HepG2 (cell line): Measurements from ENCODE around the gene SPRY1. TPM values are rescaled to one million over a fixed set of nuclear protein-coding genes. Genes with fewer than 3 reads are reported as not detected.

Experiments
- GABPB1 ChIP-seq: IDR thresholded peaks from 2 replicates; pipeline ENCODE4 v1.6.1; 2016; ENCODE audit warnings: mild to moderate bottlenecking, missing genetic modification reagents, moderate library complexity, missing compliant biosample characterization
- NFKB2 ChIP-seq: sonication (generic); formaldehyde crosslinking; IDR thresholded peaks from 2 replicates; pipeline ENCODE4 v1.4.0; 2020; ENCODE audit warnings: missing genetic modification reagents, borderline replicate concordance
- RAD21 ChIP-seq: fragments of 450-650 bp; formaldehyde crosslinking; IDR thresholded peaks from 2 replicates; pipeline ENCODE4 v1.5.0; 2020; ENCODE audit warnings: mild to moderate bottlenecking
- RXRA ChIP-seq: sonication (generic); formaldehyde crosslinking; IDR thresholded peaks from 2 replicates; pipeline ENCODE4 v1.5.1; 2020; ENCODE audit warnings: missing genetic modification reagents
- SP2 ChIP-seq: sonication (generic); formaldehyde crosslinking; IDR thresholded peaks from 2 replicates; pipeline ENCODE4 v1.5.1; 2020; ENCODE audit warnings: mild to moderate bottlenecking, missing genetic modification reagents
- ZNF232 ChIP-seq: sonication (generic); formaldehyde crosslinking; IDR thresholded peaks from 2 replicates; pipeline ENCODE4 v1.4.0; 2020; ENCODE audit warnings: missing genetic modification reagents, borderline replicate concordance
- ZNF615 ChIP-seq: sonication (generic); formaldehyde crosslinking; IDR thresholded peaks from 2 replicates; pipeline ENCODE4 v1.5.0; 2020; ENCODE audit warnings: mild to moderate bottlenecking, missing genetic modification reagents, borderline replicate concordance
- ZNF746 ChIP-seq: sonication (generic); formaldehyde crosslinking; IDR thresholded peaks from 2 replicates; pipeline ENCODE4 v1.8.0; 2022; ENCODE audit warnings: mild to moderate bottlenecking, missing genetic modification reagents
- ZNF75D ChIP-seq: sonication (generic); formaldehyde crosslinking; IDR thresholded peaks from 2 replicates; pipeline ENCODE4 v1.8.1; 2023; ENCODE audit warnings: missing genetic modification reagents, mild to moderate bottlenecking, borderline replicate concordance
- polyA plus RNA-seq, 8 experiments: library from polyadenylated mRNA; depleted of rRNA in 3 of 8; stranded (reverse) in 7 of 8; unstranded in 1 of 8; fragments of >200 nt; fragmentation: Illumina TruSeq in 4 of 8; extraction: Trizol in 4 of 8; gene quantifications; 2 replicates each; pipeline versions ENCODE4 v1.2.1 to v1.2.3, GENCODE V29; 2011 to 2016; ENCODE audit warnings: low read depth in 4 of 8, missing spikeins in 1 of 8, mixed read lengths in 1 of 8; ENCODE audit not compliant: insufficient read depth in 1 of 8
- total RNA-seq, 5 experiments: library from RNA; depleted of rRNA; stranded (reverse); fragments of >200 nt; fragmentation: Illumina TruSeq; extraction: Trizol; gene quantifications; 2 replicates each; pipeline ENCODE4 v1.2.3, GENCODE V29; 2016; ENCODE audit warnings: low read depth in 1 of 5
- TF ChIP-seq, protein P1 (sequence below): sonication (generic); formaldehyde crosslinking; IDR thresholded peaks from 2 replicates; pipeline ENCODE4 v1.5.1; 2020; ENCODE audit warnings: mild to moderate bottlenecking, missing genetic modification reagents
- TF ChIP-seq, protein P2 (sequence below): sonication (generic); formaldehyde crosslinking; IDR thresholded peaks from 2 replicates; pipeline ENCODE4 v1.5.0; 2020; ENCODE audit warnings: mild to moderate bottlenecking, low read depth, missing genetic modification reagents, borderline replicate concordance
- TF ChIP-seq, protein P3 (sequence below): sonication (generic); formaldehyde crosslinking; IDR thresholded peaks from 2 replicates; pipeline ENCODE4 v1.5.0; 2020; ENCODE audit warnings: mild to moderate bottlenecking, missing genetic modification reagents, borderline replicate concordance
- TF ChIP-seq, protein P4 (sequence below): sonication (generic); formaldehyde crosslinking; IDR thresholded peaks from 2 replicates; pipeline ENCODE4 v1.8.1; 2023; ENCODE audit warnings: missing genetic modification reagents, inconsistent platforms, borderline replicate concordance
- TF ChIP-seq, protein P5 (sequence below): sonication (generic); formaldehyde crosslinking; IDR thresholded peaks from 2 replicates; pipeline ENCODE4 v1.5.1; 2020; ENCODE audit warnings: mild to moderate bottlenecking, missing genetic modification reagents, borderline replicate concordance

The SPRY1 gene
- total and polyA plus RNA-seq, 2 of the 13 experiments (the other 11 are each of a cell fraction or from before 2014, with no cell fraction given) = 24.7 to 33.4 TPM

DNA sequence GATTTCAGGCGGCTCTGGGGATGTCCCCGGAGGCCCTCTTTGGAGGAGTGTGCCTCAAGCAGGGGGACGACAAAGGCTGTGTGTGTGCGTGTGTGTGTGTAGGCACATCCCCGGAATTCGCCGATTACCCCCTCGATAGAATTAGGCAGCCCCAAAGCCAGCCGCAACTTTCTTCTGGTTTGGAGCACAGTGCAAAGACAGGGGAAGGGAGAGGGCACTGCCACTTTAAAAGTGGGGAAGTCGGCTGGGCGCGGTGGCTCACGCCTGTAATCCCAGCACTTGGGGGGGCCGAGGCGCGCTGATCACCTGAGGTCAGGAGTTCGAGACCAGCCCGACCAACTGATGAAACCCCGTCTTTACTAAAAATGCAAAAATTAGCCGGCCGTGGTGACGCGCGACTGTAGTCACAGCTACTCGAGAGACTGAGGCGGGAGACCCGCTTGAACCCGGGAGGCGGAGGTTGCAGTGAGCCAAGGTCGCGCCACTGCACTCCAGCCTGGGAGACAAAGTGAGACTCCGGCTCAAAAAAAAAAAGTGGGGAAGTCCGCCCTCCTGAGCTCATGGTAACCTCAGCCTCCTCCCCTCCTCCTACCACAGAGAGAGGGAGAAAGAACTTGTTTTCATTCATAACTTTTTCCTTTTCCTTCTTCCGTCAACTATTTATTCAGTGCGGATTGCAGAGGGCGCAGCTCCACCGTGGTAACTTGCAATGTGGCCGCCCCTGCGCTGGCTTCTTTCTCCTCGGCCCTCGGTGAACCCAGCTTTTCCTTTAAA lies 2.4 kb downstream of the SPRY1 start (continued):
- TF ChIP-seq RXRA (CRISPR knock-in tag) (0 out of 2 replicates have a peak, but pooled peaks have one; percentile 25), SP2 (no peak), ZNF75D (CRISPR knock-in tag) (no peak), ZNF615 (no peak), ZNF746 (CRISPR knock-in tag) (0 out of 2 replicates have a peak, but pooled peaks have one; percentile 11), ZNF232 (CRISPR knock-in tag) (peak; percentile 59; the same call in 1 of the 2 replicates), GABPB1 (CRISPR knock-in tag) (0 out of 2 replicates have a peak, but pooled peaks have one; percentile 11), NFKB2 (CRISPR knock-in tag) (0 out of 2 replicates have a peak, but pooled peaks have one; percentile 2), RAD21 (0 out of 2 replicates have a peak, but pooled peaks have one; percentile 19)
- TF ChIP-seq, protein P1, sequence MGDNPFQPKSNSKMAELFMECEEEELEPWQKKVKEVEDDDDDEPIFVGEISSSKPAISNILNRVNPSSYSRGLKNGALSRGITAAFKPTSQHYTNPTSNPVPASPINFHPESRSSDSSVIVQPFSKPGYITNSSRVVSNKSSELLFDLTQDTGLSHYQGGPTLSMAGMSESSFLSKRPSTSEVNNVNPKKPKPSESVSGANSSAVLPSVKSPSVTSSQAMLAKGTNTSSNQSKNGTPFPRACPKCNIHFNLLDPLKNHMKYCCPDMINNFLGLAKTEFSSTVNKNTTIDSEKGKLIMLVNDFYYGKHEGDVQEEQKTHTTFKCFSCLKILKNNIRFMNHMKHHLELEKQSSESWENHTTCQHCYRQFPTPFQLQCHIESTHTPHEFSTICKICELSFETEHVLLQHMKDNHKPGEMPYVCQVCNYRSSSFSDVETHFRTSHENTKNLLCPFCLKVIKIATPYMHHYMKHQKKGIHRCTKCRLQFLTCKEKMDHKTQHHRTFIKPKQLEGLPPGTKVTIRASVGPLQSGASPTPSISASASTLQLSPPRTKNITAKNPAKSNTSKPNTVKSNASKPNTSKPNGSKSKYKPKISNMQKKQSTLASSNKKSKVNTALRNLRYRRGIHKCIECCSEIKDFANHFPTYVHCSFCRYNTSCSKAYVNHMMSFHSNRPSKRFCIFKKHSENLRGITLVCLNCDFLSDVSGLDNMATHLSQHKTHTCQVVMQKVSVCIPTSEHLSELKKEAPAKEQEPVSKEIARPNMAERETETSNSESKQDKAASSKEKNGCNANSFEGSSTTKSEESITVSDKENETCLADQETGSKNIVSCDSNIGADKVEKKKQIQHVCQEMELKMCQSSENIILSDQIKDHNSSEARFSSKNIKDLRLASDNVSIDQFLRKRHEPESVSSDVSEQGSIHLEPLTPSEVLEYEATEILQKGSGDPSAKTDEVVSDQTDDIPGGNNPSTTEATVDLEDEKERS = peak; percentile 39; the same call in 1 of the 2 replicates
- TF ChIP-seq, protein P2, sequence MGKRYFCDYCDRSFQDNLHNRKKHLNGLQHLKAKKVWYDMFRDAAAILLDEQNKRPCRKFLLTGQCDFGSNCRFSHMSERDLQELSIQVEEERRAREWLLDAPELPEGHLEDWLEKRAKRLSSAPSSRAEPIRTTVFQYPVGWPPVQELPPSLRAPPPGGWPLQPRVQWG (CRISPR knock-in tag) = 0 out of 2 replicates have a peak, but pooled peaks have one; percentile 70
- TF ChIP-seq, protein P3, sequence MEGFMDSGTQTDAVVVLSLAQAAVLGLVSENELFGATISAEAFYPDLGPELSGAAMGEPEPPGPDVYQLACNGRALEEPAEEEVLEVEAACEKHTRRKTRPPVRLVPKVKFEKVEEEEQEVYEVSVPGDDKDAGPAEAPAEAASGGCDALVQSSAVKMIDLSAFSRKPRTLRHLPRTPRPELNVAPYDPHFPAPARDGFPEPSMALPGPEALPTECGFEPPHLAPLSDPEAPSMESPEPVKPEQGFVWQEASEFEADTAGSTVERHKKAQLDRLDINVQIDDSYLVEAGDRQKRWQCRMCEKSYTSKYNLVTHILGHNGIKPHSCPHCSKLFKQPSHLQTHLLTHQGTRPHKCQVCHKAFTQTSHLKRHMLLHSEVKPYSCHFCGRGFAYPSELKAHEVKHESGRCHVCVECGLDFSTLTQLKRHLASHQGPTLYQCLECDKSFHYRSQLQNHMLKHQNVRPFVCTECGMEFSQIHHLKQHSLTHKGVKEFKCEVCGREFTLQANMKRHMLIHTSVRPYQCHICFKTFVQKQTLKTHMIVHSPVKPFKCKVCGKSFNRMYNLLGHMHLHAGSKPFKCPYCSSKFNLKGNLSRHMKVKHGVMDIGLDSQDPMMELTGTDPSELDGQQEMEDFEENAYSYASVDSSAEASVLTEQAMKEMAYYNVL (CRISPR knock-in tag) = peak; percentile 65; the same call in 1 of the 2 replicates
- TF ChIP-seq, protein P4, sequence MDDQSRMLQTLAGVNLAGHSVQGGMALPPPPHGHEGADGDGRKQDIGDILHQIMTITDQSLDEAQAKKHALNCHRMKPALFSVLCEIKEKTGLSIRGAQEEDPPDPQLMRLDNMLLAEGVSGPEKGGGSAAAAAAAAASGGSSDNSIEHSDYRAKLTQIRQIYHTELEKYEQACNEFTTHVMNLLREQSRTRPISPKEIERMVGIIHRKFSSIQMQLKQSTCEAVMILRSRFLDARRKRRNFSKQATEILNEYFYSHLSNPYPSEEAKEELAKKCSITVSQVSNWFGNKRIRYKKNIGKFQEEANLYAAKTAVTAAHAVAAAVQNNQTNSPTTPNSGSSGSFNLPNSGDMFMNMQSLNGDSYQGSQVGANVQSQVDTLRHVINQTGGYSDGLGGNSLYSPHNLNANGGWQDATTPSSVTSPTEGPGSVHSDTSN (CRISPR knock-in tag) = 0 out of 2 replicates have a peak, but pooled peaks have one; percentile 46
- TF ChIP-seq, protein P5, sequence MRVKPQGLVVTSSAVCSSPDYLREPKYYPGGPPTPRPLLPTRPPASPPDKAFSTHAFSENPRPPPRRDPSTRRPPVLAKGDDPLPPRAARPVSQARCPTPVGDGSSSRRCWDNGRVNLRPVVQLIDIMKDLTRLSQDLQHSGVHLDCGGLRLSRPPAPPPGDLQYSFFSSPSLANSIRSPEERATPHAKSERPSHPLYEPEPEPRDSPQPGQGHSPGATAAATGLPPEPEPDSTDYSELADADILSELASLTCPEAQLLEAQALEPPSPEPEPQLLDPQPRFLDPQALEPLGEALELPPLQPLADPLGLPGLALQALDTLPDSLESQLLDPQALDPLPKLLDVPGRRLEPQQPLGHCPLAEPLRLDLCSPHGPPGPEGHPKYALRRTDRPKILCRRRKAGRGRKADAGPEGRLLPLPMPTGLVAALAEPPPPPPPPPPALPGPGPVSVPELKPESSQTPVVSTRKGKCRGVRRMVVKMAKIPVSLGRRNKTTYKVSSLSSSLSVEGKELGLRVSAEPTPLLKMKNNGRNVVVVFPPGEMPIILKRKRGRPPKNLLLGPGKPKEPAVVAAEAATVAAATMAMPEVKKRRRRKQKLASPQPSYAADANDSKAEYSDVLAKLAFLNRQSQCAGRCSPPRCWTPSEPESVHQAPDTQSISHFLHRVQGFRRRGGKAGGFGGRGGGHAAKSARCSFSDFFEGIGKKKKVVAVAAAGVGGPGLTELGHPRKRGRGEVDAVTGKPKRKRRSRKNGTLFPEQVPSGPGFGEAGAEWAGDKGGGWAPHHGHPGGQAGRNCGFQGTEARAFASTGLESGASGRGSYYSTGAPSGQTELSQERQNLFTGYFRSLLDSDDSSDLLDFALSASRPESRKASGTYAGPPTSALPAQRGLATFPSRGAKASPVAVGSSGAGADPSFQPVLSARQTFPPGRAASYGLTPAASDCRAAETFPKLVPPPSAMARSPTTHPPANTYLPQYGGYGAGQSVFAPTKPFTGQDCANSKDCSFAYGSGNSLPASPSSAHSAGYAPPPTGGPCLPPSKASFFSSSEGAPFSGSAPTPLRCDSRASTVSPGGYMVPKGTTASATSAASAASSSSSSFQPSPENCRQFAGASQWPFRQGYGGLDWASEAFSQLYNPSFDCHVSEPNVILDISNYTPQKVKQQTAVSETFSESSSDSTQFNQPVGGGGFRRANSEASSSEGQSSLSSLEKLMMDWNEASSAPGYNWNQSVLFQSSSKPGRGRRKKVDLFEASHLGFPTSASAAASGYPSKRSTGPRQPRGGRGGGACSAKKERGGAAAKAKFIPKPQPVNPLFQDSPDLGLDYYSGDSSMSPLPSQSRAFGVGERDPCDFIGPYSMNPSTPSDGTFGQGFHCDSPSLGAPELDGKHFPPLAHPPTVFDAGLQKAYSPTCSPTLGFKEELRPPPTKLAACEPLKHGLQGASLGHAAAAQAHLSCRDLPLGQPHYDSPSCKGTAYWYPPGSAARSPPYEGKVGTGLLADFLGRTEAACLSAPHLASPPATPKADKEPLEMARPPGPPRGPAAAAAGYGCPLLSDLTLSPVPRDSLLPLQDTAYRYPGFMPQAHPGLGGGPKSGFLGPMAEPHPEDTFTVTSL (CRISPR knock-in tag) = peak; percentile 34; the same call in 1 of the 2 replicates
